Suprapubic skin (tissue), 4 donors: ENCODE results near the gene SLC39A3. TPM values are rescaled to one million over a fixed set of nuclear protein-coding genes. Genes with fewer than 3 reads are reported as not detected.

Source experiments
- DNase-seq, 2 donors: peaks; one replicate each; pipeline ENCODE4 v3.0.0-alpha.2; 2019; ENCODE audit warnings: low spot score in 2 of 2
- H3K27ac ChIP-seq: fragments of 200-600 bp; sonication (generic); one replicate; pipeline ENCODE4 v1.5.1; 2019
- H3K27me3 ChIP-seq: fragments of 200-600 bp; sonication (generic); one replicate; pipeline ENCODE4 v1.5.1; 2019
- H3K36me3 ChIP-seq: fragments of 200-600 bp; sonication (generic); one replicate; pipeline ENCODE4 v1.5.1; 2019
- H3K4me1 ChIP-seq: fragments of 200-600 bp; sonication (generic); one replicate; pipeline ENCODE4 v1.5.1; 2019
- H3K4me3 ChIP-seq: fragments of 200-600 bp; sonication (generic); one replicate; pipeline ENCODE4 v1.5.1; 2019; ENCODE audit warnings: mild to moderate bottlenecking
- H3K9me3 ChIP-seq: fragments of 200-600 bp; sonication (generic); one replicate; pipeline ENCODE4 v1.5.1; 2019
- CTCF ChIP-seq, 2 donors: fragments of 200-600 bp in 1 of 2; fragments of 450-650 bp in 1 of 2; sonication (generic) in 1 of 2; IDR thresholded peaks; one replicate each; pipeline ENCODE4 v1.5.1; 2016 to 2019; ENCODE audit warnings: antibody characterized with exemption in 2 of 2, mild to moderate bottlenecking in 1 of 2, moderate library complexity in 1 of 2
- EP300 ChIP-seq: sonication (generic); formaldehyde crosslinking; IDR thresholded peaks from one replicate; pipeline ENCODE4 v1.6.1; 2017; ENCODE audit warnings: antibody characterized with exemption
- POLR2A ChIP-seq, 2 donors: fragments of 450-650 bp; IDR thresholded peaks; one replicate each; pipeline ENCODE4 v1.6.1; 2017; ENCODE audit warnings: antibody characterized with exemption in 2 of 2, mild to moderate bottlenecking in 2 of 2, moderate library complexity in 2 of 2
- POLR2AphosphoS5 ChIP-seq, 3 donors: sonication (generic); formaldehyde crosslinking; IDR thresholded peaks; one replicate each; pipeline ENCODE4 v1.6.1; 2017; ENCODE audit warnings: antibody characterized with exemption in 3 of 3
- WGBS: methylation state at CpG from one replicate; pipeline ENCODE4 v1.1.5; 2018; 5-methylcytosine and 5-hydroxymethylcytosine counted together
- total RNA-seq, 4 donors: library from RNA; depleted of rRNA; stranded (reverse); fragments of >200 nt; gene quantifications; one replicate each; pipeline ENCODE4 v1.1.0, GENCODE V29; 2016

The SLC39A3 gene
- total RNA-seq, 4 donors from 2014 or later, result 8.0 to 31.1 (median 23.0) TPM

DNA sequence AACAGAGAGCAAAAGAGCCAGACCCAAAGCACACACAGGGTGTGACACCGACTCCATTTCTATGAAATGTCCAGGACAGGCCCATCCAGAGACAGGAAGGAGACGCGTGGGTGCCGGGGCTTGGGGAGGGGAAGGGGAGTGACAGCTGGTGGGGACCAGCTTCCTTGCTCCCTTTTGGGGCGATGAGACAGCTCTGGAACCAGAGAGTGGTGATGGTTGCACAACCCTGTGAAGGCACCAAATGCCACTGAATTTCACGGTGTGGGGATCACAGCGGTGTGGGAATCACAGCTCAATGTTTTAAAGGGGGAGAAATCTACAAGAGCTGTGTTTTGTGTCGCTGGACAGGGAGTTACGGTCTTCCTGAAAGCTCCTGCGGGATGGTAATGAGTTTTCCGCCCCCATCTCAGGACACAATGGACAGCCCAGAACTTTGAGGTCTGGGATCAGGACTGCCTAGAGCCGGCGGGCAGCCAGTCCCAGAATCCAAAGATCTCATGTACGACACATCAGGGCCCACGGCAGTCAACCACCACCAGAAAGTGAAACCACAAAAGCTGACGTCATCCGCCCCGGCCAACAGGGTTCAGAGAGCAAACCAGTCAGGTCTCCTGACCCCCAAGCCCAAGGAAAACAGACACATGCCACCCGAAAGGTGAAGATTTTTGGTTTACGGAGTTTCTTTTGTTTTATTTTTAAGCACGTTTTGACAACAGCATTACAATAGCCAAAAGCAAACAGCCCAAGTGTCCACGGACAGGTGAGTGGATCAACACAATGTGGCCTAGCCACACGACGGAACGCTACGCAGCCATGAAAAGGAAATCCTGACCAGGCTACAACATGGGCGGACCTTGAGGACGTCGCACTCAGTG lies 36.0 kb upstream of the SLC39A3 start:
- Histone ChIP-seq H3K27ac (peak overlapping the region; percentile 71), H3K9me3 (no peaks in the 10 kb centered on the region), H3K4me3 (peak overlapping the region; percentile 27), H3K27me3 (no peaks in the 10 kb centered on the region), H3K4me1 (peaks cover 24% of the 10 kb centered on the region), H3K36me3 (peaks cover 15% of the 10 kb centered on the region)
- no peak for DNase-seq
- 64% methylated on average over 29 of the region's 29 CpGs for WGBS
- TF ChIP-seq CTCF (IDR thresholded peaks at IDR 0.05) (no peak), POLR2AphosphoS5 (IDR thresholded peaks at IDR 0.05) (no peak), EP300 (no peak), POLR2A (IDR thresholded peaks at IDR 0.05) (no peak)

DNA sequence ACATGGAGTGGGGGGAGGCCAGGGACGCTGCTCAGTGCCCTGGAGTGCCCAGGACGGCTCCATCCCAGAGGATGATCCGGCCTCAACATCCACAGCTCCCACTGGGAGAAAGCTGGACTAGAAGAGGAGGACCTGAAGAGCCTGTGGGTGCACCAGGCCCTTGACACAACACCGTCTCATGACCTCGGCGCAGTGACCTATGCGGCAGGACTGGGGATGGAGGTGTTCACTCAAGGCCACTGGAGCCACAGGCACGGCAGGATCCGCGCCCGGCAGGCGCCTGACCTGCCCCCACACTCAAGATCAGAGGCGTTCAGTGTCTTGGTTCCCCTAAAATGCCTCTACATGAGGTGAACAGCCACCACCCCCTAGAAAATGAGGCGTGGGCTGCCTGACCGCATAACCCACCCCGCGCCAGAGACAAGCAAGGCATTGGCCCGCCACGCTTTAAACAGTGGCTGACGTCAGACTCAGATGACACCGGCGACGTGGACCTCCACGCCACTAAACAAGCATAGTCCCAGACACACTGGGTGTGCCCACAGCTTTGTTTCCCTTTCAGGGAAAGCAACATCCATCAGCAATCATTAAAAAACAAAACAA lies 35.2 kb upstream of the SLC39A3 start:
- Histone ChIP-seq H3K27me3 (no peaks in the 10 kb centered on the region), H3K9me3 (no peaks in the 10 kb centered on the region), H3K36me3 (peaks cover 15% of the 10 kb centered on the region), H3K4me1 (peaks cover 23% of the 10 kb centered on the region), H3K27ac (peak overlapping the region; percentile 71), H3K4me3 (peak overlapping the region; percentile 27)
- no peak for TF ChIP-seq POLR2A (IDR thresholded peaks at IDR 0.05)
- no peak for TF ChIP-seq CTCF (IDR thresholded peaks at IDR 0.05)
- no peak for TF ChIP-seq POLR2AphosphoS5 (IDR thresholded peaks at IDR 0.05)
- no peak for TF ChIP-seq EP300
- WGBS, result 76% methylated on average over 7 of the region's 24 CpGs
- no peak for DNase-seq

DNA sequence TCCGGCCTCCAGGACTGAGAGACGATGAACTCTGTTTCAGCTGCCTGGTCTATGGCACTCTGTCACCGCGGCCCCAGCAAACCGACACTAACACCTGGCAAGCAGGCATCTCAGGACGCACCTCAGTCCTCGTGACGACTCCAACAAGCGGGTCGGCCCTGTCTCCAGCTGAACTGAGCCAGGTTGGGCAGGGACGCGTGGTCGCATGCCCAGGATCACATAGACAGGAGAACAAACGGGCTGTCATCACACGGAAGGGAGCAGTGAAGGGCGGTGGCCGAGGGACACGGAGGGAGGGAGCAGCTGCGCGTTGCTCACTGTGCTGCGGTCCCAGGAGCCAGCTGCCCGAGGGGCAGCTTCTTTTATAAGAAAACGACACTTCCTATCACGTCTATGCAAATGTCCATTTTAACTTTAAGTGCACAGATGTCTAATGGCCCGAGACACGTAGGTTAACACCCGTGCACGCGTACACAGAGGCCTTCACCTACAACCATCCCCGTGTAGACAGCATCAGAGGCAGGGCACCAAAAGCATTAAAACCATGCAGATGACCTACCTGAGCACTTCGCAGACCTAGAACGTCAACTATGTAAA lies 34.4 kb upstream of the SLC39A3 start:
- no peaks in the 10 kb centered on the region for H3K27me3 ChIP-seq
- 84% methylated on average over 30 of the region's 32 CpGs for WGBS
- H3K9me3 ChIP-seq, result no peaks in the 10 kb centered on the region
- TF ChIP-seq POLR2A (IDR thresholded peaks at IDR 0.05), result no peak
- H3K4me3 ChIP-seq, result no peak overlapping the region
- peaks cover 14% of the 10 kb centered on the region for H3K36me3 ChIP-seq
- H3K4me1 ChIP-seq, result peaks cover 22% of the 10 kb centered on the region
- no peak overlapping the region for H3K27ac ChIP-seq
- DNase-seq, result no peak

DNA sequence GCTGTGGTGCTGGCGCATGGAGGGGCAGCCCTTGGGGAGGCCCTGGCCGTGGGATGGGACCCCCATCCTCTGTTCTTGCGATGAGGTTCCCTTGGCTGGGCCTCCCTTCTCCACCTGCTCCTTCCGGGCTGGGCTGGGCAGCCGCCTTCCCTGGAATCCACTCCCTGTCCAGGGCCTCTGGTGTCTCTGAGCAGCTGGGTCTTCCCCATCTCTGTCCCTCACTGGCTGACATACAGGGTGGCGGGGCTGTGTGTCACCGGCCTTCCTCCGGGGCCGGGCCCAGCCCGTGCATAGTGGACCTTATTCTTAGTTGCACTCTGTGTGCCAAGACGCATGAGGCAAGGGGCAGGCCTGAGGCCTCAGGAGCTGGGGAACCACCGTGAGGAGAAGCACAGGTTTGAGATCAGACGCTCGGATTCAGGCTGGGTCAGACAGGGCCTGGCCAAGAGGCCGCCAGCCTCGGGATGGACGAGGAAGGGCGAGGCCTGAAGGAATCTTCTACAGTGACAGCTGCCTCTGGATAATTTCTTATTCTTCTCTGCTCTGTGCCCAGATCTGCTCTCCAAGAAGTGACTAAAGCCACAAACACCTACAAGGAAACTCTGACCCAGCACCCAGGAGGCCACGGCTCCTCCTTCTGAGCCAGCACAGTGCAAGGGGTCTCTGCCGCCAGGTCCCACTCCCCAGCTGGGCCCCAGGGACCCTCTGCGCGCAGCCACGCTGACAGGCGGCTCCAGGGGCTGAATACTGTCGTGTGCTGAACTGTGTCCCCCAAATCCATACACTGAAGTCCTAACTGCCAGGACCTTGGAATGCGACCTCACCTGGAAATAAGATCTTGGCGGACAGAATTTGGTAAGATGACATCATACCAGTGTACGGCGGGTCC lies 32.2 kb upstream of the SLC39A3 start:
- 85% methylated on average over 25 of the region's 29 CpGs for WGBS
- TF ChIP-seq CTCF (IDR thresholded peaks at IDR 0.05), result no peak
- no peak for TF ChIP-seq EP300
- no peak for TF ChIP-seq POLR2A (IDR thresholded peaks at IDR 0.05)
- TF ChIP-seq POLR2AphosphoS5 (IDR thresholded peaks at IDR 0.05), result no peak
- Histone ChIP-seq H3K36me3 (peaks cover 23% of the 10 kb centered on the region), H3K9me3 (no peaks in the 10 kb centered on the region), H3K27ac (no peak overlapping the region), H3K4me1 (peaks cover 19% of the 10 kb centered on the region), H3K4me3 (no peak overlapping the region), H3K27me3 (no peaks in the 10 kb centered on the region)
- no peak for DNase-seq
